Prostate gland (tissue), 2 donors: ENCODE results near the gene LIPC.

Source experiments
- POLR2AphosphoS5 ChIP-seq: sonication (generic); formaldehyde crosslinking; IDR thresholded peaks from one replicate; pipeline ENCODE4 v1.6.1; 2017; ENCODE audit warnings: antibody characterized with exemption
- TF ChIP-seq, protein P1 (sequence below), 4 experiments: fragments of 200-600 bp in 2 of 4; fragments of 450-650 bp in 2 of 4; sonication (generic) in 2 of 4; IDR thresholded peaks; 1 replicate in 3 of 4; 2 replicates in 1 of 4; pipeline ENCODE4 v1.5.1; 2016 to 2019; ENCODE audit warnings: antibody characterized with exemption in 4 of 4, mild to moderate bottlenecking in 2 of 4, moderate library complexity in 2 of 4

DNA sequence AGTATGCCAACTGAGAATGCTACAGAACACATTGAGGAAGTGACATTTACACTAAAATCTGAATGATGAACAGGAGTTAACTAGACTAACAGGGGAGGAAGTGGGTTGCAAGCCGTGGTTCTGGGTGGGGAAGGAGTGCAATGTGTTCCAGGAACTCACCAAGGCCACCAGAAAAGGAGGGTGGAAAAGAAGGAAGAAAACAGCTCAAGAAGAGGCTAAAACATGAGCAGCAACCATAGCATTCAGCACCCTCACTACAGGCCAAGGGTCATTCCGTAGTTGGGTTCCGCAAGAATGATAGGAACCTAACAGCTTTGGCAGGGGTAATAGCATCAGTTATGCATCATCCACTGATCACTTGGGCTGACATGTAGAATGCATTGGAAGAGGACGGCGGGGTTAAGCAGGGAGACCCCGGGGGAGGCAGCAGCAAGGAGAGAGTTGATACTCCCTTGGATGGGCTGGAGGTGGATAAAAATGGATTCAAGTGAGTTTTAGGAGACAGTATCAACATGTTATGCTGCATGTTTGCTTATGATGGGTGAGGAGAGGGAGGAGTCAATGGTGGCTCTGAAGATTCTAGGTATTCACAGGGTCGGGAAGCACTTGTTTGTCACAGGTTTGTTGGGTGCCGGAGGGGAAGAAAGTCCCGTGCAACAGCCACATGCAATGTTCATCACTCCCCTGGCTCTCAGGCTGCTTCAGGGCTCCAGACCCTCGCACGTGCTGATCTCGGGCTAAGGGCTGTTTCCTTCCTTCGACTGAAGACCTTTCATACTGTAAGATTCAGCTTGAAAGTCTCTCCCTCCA, 53.2 kb downstream of the LIPC start:
- TF ChIP-seq POLR2AphosphoS5 = no peak
- TF ChIP-seq, protein P1, sequence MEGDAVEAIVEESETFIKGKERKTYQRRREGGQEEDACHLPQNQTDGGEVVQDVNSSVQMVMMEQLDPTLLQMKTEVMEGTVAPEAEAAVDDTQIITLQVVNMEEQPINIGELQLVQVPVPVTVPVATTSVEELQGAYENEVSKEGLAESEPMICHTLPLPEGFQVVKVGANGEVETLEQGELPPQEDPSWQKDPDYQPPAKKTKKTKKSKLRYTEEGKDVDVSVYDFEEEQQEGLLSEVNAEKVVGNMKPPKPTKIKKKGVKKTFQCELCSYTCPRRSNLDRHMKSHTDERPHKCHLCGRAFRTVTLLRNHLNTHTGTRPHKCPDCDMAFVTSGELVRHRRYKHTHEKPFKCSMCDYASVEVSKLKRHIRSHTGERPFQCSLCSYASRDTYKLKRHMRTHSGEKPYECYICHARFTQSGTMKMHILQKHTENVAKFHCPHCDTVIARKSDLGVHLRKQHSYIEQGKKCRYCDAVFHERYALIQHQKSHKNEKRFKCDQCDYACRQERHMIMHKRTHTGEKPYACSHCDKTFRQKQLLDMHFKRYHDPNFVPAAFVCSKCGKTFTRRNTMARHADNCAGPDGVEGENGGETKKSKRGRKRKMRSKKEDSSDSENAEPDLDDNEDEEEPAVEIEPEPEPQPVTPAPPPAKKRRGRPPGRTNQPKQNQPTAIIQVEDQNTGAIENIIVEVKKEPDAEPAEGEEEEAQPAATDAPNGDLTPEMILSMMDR (IDR thresholded peaks at IDR 0.05) = no peak
